WERI-Rb-1 (cell line): Measurements from ENCODE around the gene MACROD2.

Experiments used
- DNase-seq: peaks from one replicate; pipeline ENCODE4 v3.0.0-alpha.2; 2020
- H3K27ac ChIP-seq: fragments of 250-450 bp; sonication (Bioruptor Pico); 2 replicates; pipeline ENCODE4 v1.5.1; 2020; ENCODE audit warnings: mild to moderate bottlenecking, moderate library complexity
- H3K27me3 ChIP-seq: fragments of 250-450 bp; sonication (Bioruptor Pico); 2 replicates; pipeline ENCODE4 v1.5.1; 2021; ENCODE audit warnings: mild to moderate bottlenecking, low read depth, moderate library complexity; ENCODE audit not compliant: insufficient read depth, severe bottlenecking
- H3K36me3 ChIP-seq: fragments of 250-450 bp; sonication (Bioruptor Pico); 2 replicates; pipeline ENCODE4 v1.5.1; 2020; ENCODE audit warnings: mild to moderate bottlenecking, moderate library complexity
- H3K4me3 ChIP-seq: 2 replicates; pipeline ENCODE4 v1.5.1; 2011; ENCODE audit warnings: low read depth, mild to moderate bottlenecking, control low read depth, low read length
- H3K9me3 ChIP-seq: fragments of 250-450 bp; sonication (Bioruptor Pico); 2 replicates; pipeline ENCODE4 v1.5.1; 2021; ENCODE audit warnings: mild to moderate bottlenecking, moderate library complexity; ENCODE audit not compliant: severe bottlenecking
- CTCF ChIP-seq: IDR thresholded peaks from 2 replicates; pipeline ENCODE4 v1.5.1; 2011; ENCODE audit warnings: low read depth, mild to moderate bottlenecking, control low read depth, inconsistent platforms, low read length

The MACROD2 gene

DNA sequence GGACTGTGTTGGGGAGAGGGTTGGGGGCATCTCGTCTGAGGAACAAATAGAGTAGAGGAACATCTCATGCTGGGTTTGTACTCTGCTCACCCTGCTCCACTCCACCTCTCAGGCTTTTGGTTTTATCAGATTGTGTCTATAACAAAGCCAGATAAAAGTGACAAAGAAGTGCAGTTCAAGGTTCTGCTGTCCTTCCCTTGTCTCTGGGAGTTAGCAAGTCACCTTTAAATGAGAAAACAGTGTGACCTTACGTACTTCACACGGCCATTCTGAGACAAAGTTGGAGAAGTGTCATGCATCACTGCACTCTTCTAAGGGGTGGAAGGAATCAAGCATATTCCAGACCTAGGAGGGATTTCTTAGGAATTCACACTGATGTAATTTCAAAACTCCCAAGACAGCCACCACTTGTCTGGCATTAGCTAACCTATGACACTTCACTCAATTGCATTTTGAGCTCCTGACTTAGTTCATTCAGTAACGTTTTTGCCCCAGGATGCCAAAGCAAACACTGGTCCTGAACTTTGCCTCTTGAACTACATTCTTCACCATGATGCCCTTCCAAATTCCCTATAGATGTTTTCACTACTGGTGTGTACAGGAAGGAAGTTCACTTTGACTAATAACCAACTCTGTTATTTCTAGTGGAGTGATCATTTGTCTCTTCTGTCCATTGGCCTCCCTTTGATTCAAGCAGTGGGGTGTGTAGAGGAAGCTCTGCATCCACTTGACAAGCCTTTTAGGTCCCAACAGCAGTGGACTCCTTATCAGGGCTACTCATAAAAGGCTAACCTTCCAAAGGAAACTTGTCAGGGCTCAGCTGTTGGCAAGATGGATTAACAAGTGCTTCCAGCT lies 989.7 kb downstream of the MACROD2 start:
- no peak for DNase-seq
- H3K36me3 ChIP-seq, result no peaks in the 10 kb centered on the region
- no peak for TF ChIP-seq CTCF
- H3K9me3 ChIP-seq, result peaks cover 3% of the 10 kb centered on the region
- H3K27me3 ChIP-seq, result no peaks in the 10 kb centered on the region
- H3K4me3 ChIP-seq, result no peak overlapping the region
- H3K27ac ChIP-seq, result no peak overlapping the region

- DNase-seq, result no peak
- peaks cover 3% of the 10 kb centered on the region for H3K9me3 ChIP-seq
- no peak for TF ChIP-seq CTCF
- no peak overlapping the region for H3K27ac ChIP-seq
- H3K36me3 ChIP-seq, result no peaks in the 10 kb centered on the region
- H3K27me3 ChIP-seq, result no peaks in the 10 kb centered on the region
- no peak overlapping the region for H3K4me3 ChIP-seq
These were observed 990.8 kb downstream of the MACROD2 start for GRCh38 chr20:14986026-14986655.

- no peak for DNase-seq
- no peak for TF ChIP-seq CTCF
- Histone ChIP-seq H3K36me3 (no peaks in the 10 kb centered on the region), H3K9me3 (peaks cover 3% of the 10 kb centered on the region), H3K4me3 (no peak overlapping the region), H3K27me3 (no peaks in the 10 kb centered on the region), H3K27ac (no peak overlapping the region)
These were observed 991.3 kb downstream of the MACROD2 start for GRCh38 chr20:14986656-14987055.

DNA sequence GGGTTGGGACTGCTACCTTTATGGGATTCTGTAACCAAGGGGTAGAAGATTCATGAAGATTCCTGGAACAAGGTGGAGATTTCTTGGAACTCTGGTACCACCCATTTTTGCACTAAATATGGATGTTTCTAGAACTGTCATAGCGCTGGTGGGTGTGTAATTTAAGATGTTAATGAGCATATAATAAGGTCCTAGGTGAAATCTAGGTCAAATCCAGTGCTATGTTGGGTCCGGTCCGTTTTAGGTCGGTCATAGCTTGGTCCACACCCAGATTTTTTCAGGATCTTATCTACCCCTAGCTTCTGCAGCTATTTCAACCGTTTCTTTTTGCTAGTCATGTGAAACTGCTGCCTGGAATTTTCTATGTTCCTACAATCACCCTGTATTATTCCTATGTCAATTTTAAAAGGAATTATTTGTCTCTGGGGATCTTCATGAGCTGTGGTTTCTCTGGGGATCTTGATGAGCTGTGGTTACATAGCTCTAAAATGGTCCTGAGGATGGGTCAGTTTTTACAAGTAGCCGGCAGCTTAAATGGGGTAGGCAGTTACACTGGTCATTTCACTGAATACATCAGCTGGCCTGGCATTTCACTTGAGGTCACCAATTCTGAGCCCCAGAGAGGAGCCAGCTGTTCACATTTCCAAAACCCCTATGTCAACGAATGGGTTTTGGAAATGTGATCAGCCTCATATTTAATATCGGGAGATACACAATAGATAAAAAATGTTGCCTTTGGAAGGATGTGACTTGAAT lies 994.4 kb downstream of the MACROD2 start:
- Histone ChIP-seq H3K27me3 (no peaks in the 10 kb centered on the region), H3K36me3 (no peaks in the 10 kb centered on the region), H3K4me3 (no peak overlapping the region), H3K9me3 (no peaks in the 10 kb centered on the region), H3K27ac (no peak overlapping the region)
- no peak for TF ChIP-seq CTCF
- no peak for DNase-seq

GRCh38 chr20:14991023-14991422 lies 995.7 kb downstream of the MACROD2 start:
- Histone ChIP-seq H3K27ac (no peak overlapping the region), H3K27me3 (no peaks in the 10 kb centered on the region), H3K9me3 (no peaks in the 10 kb centered on the region), H3K4me3 (no peak overlapping the region), H3K36me3 (no peaks in the 10 kb centered on the region)
- TF ChIP-seq CTCF, result no peak
- no peak for DNase-seq
